Adrenal gland (tissue), 12 donors: ENCODE data around the gene MRGPRE. TPM values are rescaled to one million over a fixed set of nuclear protein-coding genes. Genes with fewer than 3 reads are reported as not detected.

ENCODE experiments used
- DNase-seq, 7 donors: peaks; one replicate each; pipeline ENCODE4 v3.0.0-alpha.2; 2019 to 2020
- H3K27ac ChIP-seq, 5 donors: fragments of 200-600 bp; sonication (generic) in 4 of 5; 1 replicate in 3 of 5; 2 replicates in 2 of 5; pipeline versions ENCODE4 v1.5.1 to v1.8.0; 2016 to 2020; ENCODE audit warnings: mild to moderate bottlenecking in 1 of 5
- H3K27me3 ChIP-seq: fragments of 200-600 bp; 2 replicates; pipeline ENCODE4 v1.8.0; 2021
- H3K36me3 ChIP-seq, 2 donors: fragments of 200-600 bp; replicated peaks in 1 of 2; 1 replicate in 1 of 2; 2 replicates in 1 of 2; pipeline versions ENCODE4 v1.5.1 to v1.8.0; 2018 to 2022
- H3K4me1 ChIP-seq, 2 donors: fragments of 200-600 bp; replicated peaks in 1 of 2; 1 replicate in 1 of 2; 2 replicates in 1 of 2; pipeline versions ENCODE4 v1.5.1 to v1.8.0; 2018 to 2021
- H3K4me3 ChIP-seq, 4 donors: fragments of 200-600 bp; sonication (generic) in 3 of 4; one replicate each; pipeline ENCODE4 v1.5.1; 2016 to 2018
- H3K9me3 ChIP-seq, 3 donors: fragments of 200-600 bp; sonication (generic) in 1 of 3; replicated peaks in 1 of 3; 1 replicate in 2 of 3; 2 replicates in 1 of 3; pipeline versions ENCODE4 v1.5.1 to v1.8.0; 2016 to 2021
- CTCF ChIP-seq, 6 experiments: fragments of 450-650 bp in 4 of 6; fragments of 200-600 bp in 2 of 6; sonication (generic) in 1 of 6; IDR thresholded peaks; 1 replicate in 5 of 6; 2 replicates in 1 of 6; pipeline versions ENCODE4 v1.5.1 to v1.8.0; 2016 to 2021; ENCODE audit warnings: antibody characterized with exemption in 6 of 6, mild to moderate bottlenecking in 2 of 6, moderate library complexity in 1 of 6
- POLR2A ChIP-seq, 2 donors: fragments of 450-650 bp; IDR thresholded peaks; one replicate each; pipeline ENCODE4 v1.6.1; 2017; ENCODE audit warnings: antibody characterized with exemption in 2 of 2, mild to moderate bottlenecking in 2 of 2, moderate library complexity in 1 of 2
- WGBS, 4 donors: extraction: QIAGEN DNeasy Blood & Tissue Kit in 2 of 4; methylation state at CpG; one replicate each; pipeline versions ENCODE4 v1.1.5 to v1.1.7; 2013 to 2017; 5-methylcytosine and 5-hydroxymethylcytosine counted together
- intact Hi-C, 2 donors: fragments of 100-400 bp; cut with DNase I; formaldehyde crosslinking; loops; one replicate each; pipeline versions ENCODE4 v1.14.1 to v1.15.0; 2022 to 2023
- polyA plus RNA-seq, 3 donors: library from polyadenylated mRNA; stranded (reverse); fragments of 200-250 nt in 2 of 3; fragments of 350-450 nt in 1 of 3; fragmentation: Illumina TruSeq in 1 of 3; extraction: RNeasy Lipid Tissue Mini Kit (QIAGEN cat#74804) in 1 of 3; gene quantifications; one replicate each; pipeline ENCODE4 v1.2.3, GENCODE V29; 2013 to 2014
- total RNA-seq, 9 donors: library from RNA; depleted of rRNA in 4 of 9; stranded (reverse); fragments of >200 nt in 4 of 9; fragments of 120-200 nt in 1 of 9; fragmentation: NEBNext Ultra II Directional in 1 of 9; extraction: Animal tissue kit (Norgen Biotek cat#: 25700) in 1 of 9; gene quantifications; one replicate each; pipeline versions ENCODE4 v1.1.0 to v1.2.4, GENCODE V29; 2013 to 2023
- donor health status: healthy with polysubstance abuse.
- donor health status: Bipolar disorder and iron deficiency.
- donor health status: DM: yes; HTN: yes; CAD: no.
- donor health status: DM: no; HTN: no; CAD: no.
- donor health status: DM: no; HTN: no; CAD: no.
- donor health status: DM: yes; HTN: yes; CAD: no.

MRGPRE gene
- total and polyA plus RNA-seq, 12 donors, result not detected

DNA sequence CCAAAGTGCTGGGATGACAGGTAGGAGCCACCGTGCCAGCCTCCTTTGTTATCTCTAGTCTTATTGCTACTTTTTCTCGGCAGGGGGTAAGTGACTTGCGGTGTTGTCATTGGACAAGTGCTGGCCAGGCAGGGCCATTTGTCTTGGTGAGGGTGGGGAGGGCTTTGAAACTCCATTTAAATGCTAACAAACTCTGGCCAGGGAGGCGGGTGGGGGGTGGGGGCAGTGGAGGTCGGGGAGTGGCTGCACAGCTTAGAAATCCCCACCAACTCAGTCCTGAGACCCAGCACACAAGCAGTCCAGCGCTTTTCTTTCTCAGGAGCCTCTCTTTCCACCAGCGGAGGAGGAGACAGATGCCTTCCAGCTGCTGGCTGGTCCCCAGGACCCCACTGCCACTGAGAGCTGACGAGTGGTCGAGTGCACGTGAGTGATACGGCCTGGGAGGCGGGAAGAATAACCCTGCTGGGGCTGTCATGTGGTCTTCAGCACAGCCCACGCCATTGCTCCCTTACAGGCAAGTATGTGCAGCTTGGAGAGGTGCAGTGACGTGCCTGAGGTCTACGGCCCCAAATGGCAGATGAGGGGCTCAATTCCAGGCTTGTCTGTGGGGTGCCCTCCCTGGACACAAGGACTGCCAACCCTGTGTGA lies 42.9 kb downstream of the MRGPRE start:
- Histone ChIP-seq H3K9me3 (no peaks in the 10 kb centered on the region), H3K27ac (no peak overlapping the region), H3K27me3 (no peaks in the 10 kb centered on the region), H3K4me1 (no peaks in the 10 kb centered on the region), H3K4me3 (no peak overlapping the region), H3K36me3 (no peaks in the 10 kb centered on the region)
- DNase-seq, result peak in 1 of 7 donors; percentile 2
- intact Hi-C loops, result no loop called here
- WGBS, 4 donors, result 64 to 75% (median 69%) methylated on average over 12 to 15 of the region's 15 CpGs
- TF ChIP-seq POLR2A (IDR thresholded peaks at IDR 0.05), result no peak
- no peak for TF ChIP-seq CTCF (IDR thresholded peaks at IDR 0.05)

DNA sequence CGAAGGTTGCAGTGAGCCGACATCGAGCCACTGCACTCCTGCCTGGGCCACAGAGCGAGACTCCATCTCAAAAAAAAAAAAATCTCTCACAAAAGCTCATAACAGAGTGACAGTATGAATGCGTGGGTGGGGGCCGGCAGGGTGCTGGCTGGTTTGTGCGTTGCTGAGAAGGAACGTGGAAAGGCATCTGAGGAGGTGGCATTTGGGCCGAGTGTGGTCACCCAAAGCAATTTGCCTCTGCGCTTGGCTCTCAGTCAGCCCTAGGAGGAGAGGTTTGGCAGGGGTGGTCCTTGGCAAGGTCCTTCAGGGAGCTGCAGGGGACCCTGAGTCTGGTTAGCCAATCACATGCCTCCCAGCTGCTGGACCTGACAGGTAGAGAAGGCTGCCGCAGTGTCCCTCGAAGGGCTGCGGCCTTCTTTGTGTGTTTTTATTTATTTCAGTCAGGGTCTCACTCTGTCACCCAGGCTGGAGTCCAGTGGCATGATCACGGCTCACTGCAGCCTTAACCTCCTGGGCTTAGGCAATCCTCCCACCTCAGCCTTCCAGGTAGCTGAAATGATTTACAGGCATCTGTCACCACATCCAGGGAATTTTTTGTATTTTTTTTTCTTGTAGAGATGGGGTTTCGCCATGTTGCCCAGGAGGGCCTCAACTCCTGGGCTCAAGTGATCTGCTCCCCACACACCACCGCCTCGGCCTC lies 43.6 kb downstream of the MRGPRE start:
- DNase-seq, result peak in 1 of 7 donors; percentile 4
- TF ChIP-seq POLR2A (IDR thresholded peaks at IDR 0.05) (no peak), CTCF (IDR thresholded peaks at IDR 0.05) (no peak)
- H3K4me3 ChIP-seq, result no peak overlapping the region
- no peak overlapping the region for H3K27ac ChIP-seq
- H3K36me3 ChIP-seq, result no peaks in the 10 kb centered on the region
- no peaks in the 10 kb centered on the region for H3K4me1 ChIP-seq
- H3K9me3 ChIP-seq, result no peaks in the 10 kb centered on the region
- no peaks in the 10 kb centered on the region for H3K27me3 ChIP-seq
- WGBS, 4 donors, result 80 to 92% (median 89%) methylated on average over 17 of the region's 17 CpGs
- intact Hi-C loops, result no loop called here

DNA sequence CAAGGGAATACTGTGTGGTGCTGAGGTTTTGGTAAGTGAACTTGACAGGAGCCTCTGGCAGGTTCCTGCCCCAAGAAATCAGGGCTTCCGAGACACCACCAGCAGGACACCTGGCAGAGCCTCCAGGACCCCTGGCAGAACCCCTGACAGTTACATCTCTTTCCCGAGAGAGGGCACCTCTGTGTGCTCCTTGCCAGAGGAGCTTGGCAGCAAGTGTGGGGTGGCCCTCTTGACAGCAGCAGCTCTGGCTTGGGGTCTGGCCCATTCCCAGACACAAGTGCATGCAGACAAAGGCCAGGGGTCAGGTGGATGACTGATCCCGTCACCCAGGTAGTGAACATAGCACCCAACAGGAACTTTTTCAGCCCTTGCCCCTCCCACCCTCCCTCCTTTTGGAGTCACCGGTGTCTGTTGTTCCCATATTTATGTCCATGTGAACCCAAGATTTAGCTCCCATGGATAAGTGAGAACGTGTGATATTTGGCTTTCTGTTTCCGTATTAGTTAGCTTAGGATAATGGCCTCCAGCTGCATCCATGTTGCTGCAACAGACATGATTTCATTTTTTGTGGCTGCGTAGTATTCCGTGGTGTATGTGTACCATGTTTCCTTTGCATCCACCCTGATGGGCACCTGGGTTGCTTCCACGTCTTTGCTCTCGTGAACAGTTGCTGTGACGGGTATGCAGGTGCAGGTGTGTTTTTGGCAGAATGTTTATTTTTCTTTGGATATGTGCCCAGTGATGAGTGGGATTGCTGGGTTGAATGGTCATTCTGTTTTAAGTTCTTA lies 45.9 kb downstream of the MRGPRE start:
- intact Hi-C loops, result no loop called here
- DNase-seq, result peak in 1 of 7 donors; percentile 8
- H3K27me3 ChIP-seq, result no peaks in the 10 kb centered on the region
- 81 to 91% (median 85%) methylated on average over 9 to 11 of the region's 11 CpGs for WGBS, 4 donors
- H3K27ac ChIP-seq, result no peak overlapping the region
- H3K4me1 ChIP-seq, result no peaks in the 10 kb centered on the region
- no peaks in the 10 kb centered on the region for H3K36me3 ChIP-seq
- TF ChIP-seq CTCF (IDR thresholded peaks at IDR 0.05) (no peak), POLR2A (IDR thresholded peaks at IDR 0.05) (no peak)
- H3K4me3 ChIP-seq, result no peak overlapping the region
- H3K9me3 ChIP-seq, result no peaks in the 10 kb centered on the region

DNA sequence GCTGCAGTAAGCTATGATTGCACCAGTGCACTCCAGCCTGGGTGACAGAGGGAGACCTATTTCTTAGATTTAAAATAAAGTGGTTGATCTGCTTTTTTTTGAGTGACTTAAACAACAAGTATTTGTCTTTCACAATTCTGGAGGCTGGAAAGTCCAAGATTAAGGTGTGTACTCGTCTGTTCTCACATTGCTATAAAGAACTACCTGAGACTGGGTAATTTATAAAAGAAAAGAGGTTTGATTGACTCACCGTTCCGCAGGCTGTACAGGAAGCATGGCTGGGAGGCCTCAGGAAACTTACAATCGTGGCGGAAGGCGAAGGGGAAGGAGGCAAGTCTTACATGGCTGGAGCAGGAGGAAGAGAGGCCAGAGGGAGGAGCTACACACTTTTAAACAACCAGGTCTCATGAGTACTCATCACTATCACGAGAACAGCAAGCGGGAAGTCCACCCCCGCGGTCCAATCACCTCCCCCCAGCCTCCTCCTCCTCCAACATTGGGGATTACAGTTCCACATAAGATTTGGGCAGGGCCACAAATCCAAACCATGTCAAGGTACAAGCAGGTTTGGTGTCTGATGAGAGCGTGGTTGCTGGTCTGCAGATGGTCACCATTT lies 47.4 kb downstream of the MRGPRE start:
- intact Hi-C loops, result no loop called here
- no peaks in the 10 kb centered on the region for H3K36me3 ChIP-seq
- DNase-seq, result no peak
- H3K4me1 ChIP-seq, result no peaks in the 10 kb centered on the region
- H3K9me3 ChIP-seq, result no peaks in the 10 kb centered on the region
- 87 to 91% (median 88%) methylated on average over 11 of the region's 11 CpGs for WGBS, 4 donors
- H3K27ac ChIP-seq, result no peak overlapping the region
- H3K27me3 ChIP-seq, result no peaks in the 10 kb centered on the region
- H3K4me3 ChIP-seq, result no peak overlapping the region
- TF ChIP-seq CTCF (IDR thresholded peaks at IDR 0.05), result no peak
- TF ChIP-seq POLR2A (IDR thresholded peaks at IDR 0.05), result no peak
